Mesendoderm (in vitro differentiated cells): ENCODE data around the gene PTPRE.

Experiments used
- DNase-seq: peaks from one replicate; pipeline ENCODE4 v3.0.0; 2013
- H2AK5ac ChIP-seq: 2 replicates; pipeline ENCODE4 v1.6.1; 2013; ENCODE audit warnings: low read length, inconsistent platforms
- H2BK120ac ChIP-seq: 2 replicates; pipeline ENCODE4 v1.6.1; 2013; ENCODE audit warnings: low read depth, mild to moderate bottlenecking, low read length, moderate library complexity, mixed read lengths
- H2BK15ac ChIP-seq: replicated peaks from 2 replicates; pipeline ENCODE4 v1.6.1; 2013; ENCODE audit warnings: low read depth, mild to moderate bottlenecking, moderate library complexity
- H2BK5ac ChIP-seq: 2 replicates; pipeline ENCODE4 v1.6.1; 2013; ENCODE audit warnings: low read length, inconsistent platforms
- H3K18ac ChIP-seq: 2 replicates; pipeline ENCODE4 v1.6.1; 2013; ENCODE audit warnings: mild to moderate bottlenecking, low read length, mixed read lengths
- H3K23ac ChIP-seq: one replicate; pipeline ENCODE4 v1.6.1; 2013; ENCODE audit warnings: low read length
- H3K27ac ChIP-seq: 2 replicates; pipeline ENCODE4 v1.5.1; 2013; ENCODE audit warnings: low read depth, mild to moderate bottlenecking, inconsistent platforms, low read length, moderate library complexity
- H3K27me3 ChIP-seq: 2 replicates; pipeline ENCODE4 v1.6.1; 2013; ENCODE audit warnings: low read length, control low read depth, mild to moderate bottlenecking, inconsistent platforms; ENCODE audit not compliant: insufficient read depth, poor library complexity
- H3K36me3 ChIP-seq: 2 replicates; pipeline ENCODE4 v1.6.1; 2013; ENCODE audit warnings: low read length, inconsistent platforms; ENCODE audit not compliant: control insufficient read depth, insufficient read depth
- H3K4ac ChIP-seq: one replicate; pipeline ENCODE4 v1.6.1; 2013; ENCODE audit warnings: low read depth, mild to moderate bottlenecking, low read length, moderate library complexity
- H3K4me1 ChIP-seq: 2 replicates; pipeline ENCODE4 v1.6.1; 2013; ENCODE audit warnings: low read depth, low read length, inconsistent platforms; ENCODE audit not compliant: control insufficient read depth
- H3K4me2 ChIP-seq: 2 replicates; pipeline ENCODE4 v1.6.1; 2013; ENCODE audit warnings: low read length
- H3K4me3 ChIP-seq: 2 replicates; pipeline ENCODE4 v1.5.1; 2013; ENCODE audit warnings: mild to moderate bottlenecking, low read length
- H3K56ac ChIP-seq: one replicate; pipeline ENCODE4 v1.6.1; 2013; ENCODE audit warnings: low read length
- H3K79me1 ChIP-seq: 2 replicates; pipeline ENCODE4 v1.6.1; 2013; ENCODE audit warnings: low read length, inconsistent platforms
- H3K79me2 ChIP-seq: 2 replicates; pipeline ENCODE4 v1.6.1; 2013; ENCODE audit warnings: mild to moderate bottlenecking, low read length; ENCODE audit not compliant: control insufficient read depth, insufficient read depth
- H3K9ac ChIP-seq: 2 replicates; pipeline ENCODE4 v1.6.1; 2013; ENCODE audit warnings: low read length, inconsistent platforms
- H4K5ac ChIP-seq: one replicate; pipeline ENCODE4 v1.6.1; 2013; ENCODE audit warnings: low read length
- H4K8ac ChIP-seq: one replicate; pipeline ENCODE4 v1.6.1; 2013; ENCODE audit warnings: low read depth, mild to moderate bottlenecking, control low read depth, low read length, moderate library complexity
- WGBS: extraction: QIAGEN DNeasy Blood & Tissue Kit; methylation state at CpG from one replicate; pipeline ENCODE4 v1.1.7; 2013; ENCODE audit warnings: low lambda C conversion rate, missing lambda C conversion rate; ENCODE audit not compliant: insufficient coverage; ENCODE audit errors: extremely low coverage; 5-methylcytosine and 5-hydroxymethylcytosine counted together

Gene PTPRE

DNA sequence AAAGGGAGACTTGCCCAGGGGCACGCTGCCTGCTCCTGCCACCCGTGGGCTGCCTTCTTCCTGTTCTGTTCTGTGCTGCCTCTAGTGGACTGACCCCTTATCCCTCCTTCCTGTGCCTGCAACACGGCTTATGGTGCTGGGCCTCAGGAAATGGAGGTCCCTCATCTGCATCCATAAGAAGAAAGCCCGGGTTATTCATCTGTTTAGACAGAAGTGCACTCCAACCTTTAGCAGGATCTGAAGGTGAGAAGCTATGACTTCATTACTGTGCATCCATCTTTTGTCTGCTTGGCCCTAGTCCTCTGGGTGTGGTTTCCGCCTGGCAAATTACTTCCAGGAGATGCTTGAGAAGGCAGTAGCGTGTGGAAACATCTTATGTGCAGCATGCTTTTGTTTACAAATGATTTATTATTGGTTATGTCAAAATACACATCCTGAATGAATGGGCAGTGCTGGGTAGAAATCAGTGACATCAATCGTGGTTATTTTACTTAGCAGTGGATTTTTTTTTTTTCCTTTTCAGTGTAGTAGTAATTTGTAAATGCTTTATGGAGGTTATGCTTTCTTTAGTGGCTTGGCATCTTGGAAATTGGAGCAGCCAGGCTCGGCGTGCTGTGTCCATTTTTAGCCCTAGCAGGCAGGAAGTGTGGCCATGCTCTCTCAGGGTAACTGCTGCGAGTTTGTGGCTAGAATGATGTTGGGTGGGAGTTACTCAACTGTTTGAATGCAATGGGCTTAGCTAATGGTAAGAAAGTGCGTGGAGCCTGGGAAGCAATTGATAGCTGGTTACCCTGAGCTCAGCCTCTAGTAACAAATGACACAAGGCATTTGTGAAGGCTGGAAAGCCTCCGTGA is 12.7 kb downstream of the PTPRE start:
- Histone ChIP-seq H2BK15ac (no peak overlapping the region), H3K27me3 (no peaks in the 10 kb centered on the region), H3K56ac (no peak overlapping the region), H3K79me2 (no peaks in the 10 kb centered on the region), H3K27ac (no peak overlapping the region), H3K36me3 (no peaks in the 10 kb centered on the region), H3K4ac (no peak overlapping the region), H3K18ac (no peak overlapping the region), H2BK5ac (no peak overlapping the region), H3K9ac (no peak overlapping the region), H2AK5ac (no peak overlapping the region), H3K23ac (no peak overlapping the region), H4K5ac (no peak overlapping the region), H3K4me2 (no peak overlapping the region), H2BK120ac (no peak overlapping the region), H3K4me3 (no peak overlapping the region), H3K4me1 (no peaks in the 10 kb centered on the region), H3K79me1 (no peaks in the 10 kb centered on the region), H4K8ac (no peak overlapping the region)
- peak; percentile 53 for DNase-seq
- no CpG with 5 or more reads among the region's 12 CpGs for WGBS

DNA sequence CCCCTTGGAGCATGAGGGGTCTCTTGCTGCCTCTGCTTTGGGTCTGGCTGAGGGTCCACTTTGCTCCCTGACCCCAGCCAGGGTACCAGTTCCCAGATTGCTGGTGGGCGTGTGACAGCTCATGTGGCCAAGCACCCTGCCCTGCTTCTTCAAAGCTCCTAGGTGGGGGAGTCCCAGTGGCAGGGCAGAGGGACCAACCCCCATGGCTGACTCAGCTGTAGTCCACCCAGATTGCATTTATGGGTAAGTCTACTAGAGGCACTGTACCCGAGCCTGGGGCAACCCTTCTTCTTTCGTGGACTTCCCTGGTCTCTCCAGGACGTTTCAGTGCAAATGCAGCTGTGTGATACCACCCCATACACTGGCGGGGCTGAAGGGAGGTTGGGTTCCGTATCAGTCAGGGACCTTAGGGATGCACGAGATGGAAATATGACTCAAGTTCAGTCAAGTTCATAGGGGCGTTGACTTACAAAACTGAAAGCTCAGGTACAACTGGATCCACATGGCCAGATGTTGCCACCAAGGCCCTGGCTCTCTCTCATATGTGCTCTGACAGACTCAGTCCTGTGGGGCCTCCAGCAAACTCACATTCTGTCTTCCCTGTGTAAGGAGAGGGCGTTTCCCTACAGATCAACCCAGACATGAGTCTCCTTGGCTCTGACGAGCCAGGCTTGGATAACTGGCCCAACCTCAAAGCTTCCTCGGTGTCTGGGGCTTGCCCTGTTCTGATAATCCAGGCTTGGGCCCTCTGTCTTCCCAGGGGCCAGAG is 13.6 kb downstream of the PTPRE start:
- H2BK120ac ChIP-seq = no peak overlapping the region
- no peak overlapping the region for H4K5ac ChIP-seq
- no peaks in the 10 kb centered on the region for H3K79me1 ChIP-seq
- no peak overlapping the region for H4K8ac ChIP-seq
- H3K9ac ChIP-seq = no peak overlapping the region
- no peak overlapping the region for H3K23ac ChIP-seq
- no peak overlapping the region for H3K4me2 ChIP-seq
- DNase-seq = no peak
- no peaks in the 10 kb centered on the region for H3K36me3 ChIP-seq
- H2AK5ac ChIP-seq = no peak overlapping the region
- no peak overlapping the region for H3K56ac ChIP-seq
- no peak overlapping the region for H2BK5ac ChIP-seq
- no peak overlapping the region for H3K18ac ChIP-seq
- H3K4ac ChIP-seq = no peak overlapping the region
- no peak overlapping the region for H3K27ac ChIP-seq
- H3K27me3 ChIP-seq = no peaks in the 10 kb centered on the region
- no peak overlapping the region for H2BK15ac ChIP-seq
- no peaks in the 10 kb centered on the region for H3K79me2 ChIP-seq
- H3K4me3 ChIP-seq = no peak overlapping the region
- no peaks in the 10 kb centered on the region for H3K4me1 ChIP-seq
- no CpG with 5 or more reads among the region's 11 CpGs for WGBS

GRCh38 chr10:127921075-127921752 is 14.3 kb downstream of the PTPRE start:
- Histone ChIP-seq H3K4ac (no peak overlapping the region), H3K79me2 (no peaks in the 10 kb centered on the region), H3K27me3 (no peaks in the 10 kb centered on the region), H3K18ac (no peak overlapping the region), H2BK120ac (no peak overlapping the region), H2BK15ac (no peak overlapping the region), H3K4me1 (no peaks in the 10 kb centered on the region), H4K8ac (no peak overlapping the region), H3K4me3 (no peak overlapping the region), H3K9ac (no peak overlapping the region), H2BK5ac (no peak overlapping the region), H3K27ac (no peak overlapping the region), H2AK5ac (no peak overlapping the region), H3K79me1 (no peaks in the 10 kb centered on the region), H3K4me2 (no peak overlapping the region), H3K23ac (no peak overlapping the region), H4K5ac (no peak overlapping the region), H3K56ac (no peak overlapping the region), H3K36me3 (no peaks in the 10 kb centered on the region)
- no CpG with 5 or more reads among the region's 11 CpGs for WGBS
- DNase-seq = no peak

GRCh38 chr10:127921753-127922145 is 14.8 kb downstream of the PTPRE start:
- no CpG with 5 or more reads among the region's 2 CpGs for WGBS
- Histone ChIP-seq H2BK5ac (no peak overlapping the region), H3K4me1 (no peaks in the 10 kb centered on the region), H3K27me3 (no peaks in the 10 kb centered on the region), H2BK15ac (no peak overlapping the region), H3K36me3 (no peaks in the 10 kb centered on the region), H3K4me3 (no peak overlapping the region), H3K4me2 (no peak overlapping the region), H2BK120ac (no peak overlapping the region), H3K79me1 (no peaks in the 10 kb centered on the region), H3K4ac (no peak overlapping the region), H4K5ac (no peak overlapping the region), H3K23ac (no peak overlapping the region), H2AK5ac (no peak overlapping the region), H4K8ac (no peak overlapping the region), H3K18ac (no peak overlapping the region), H3K79me2 (no peaks in the 10 kb centered on the region), H3K9ac (no peak overlapping the region), H3K27ac (no peak overlapping the region), H3K56ac (no peak overlapping the region)
- no peak for DNase-seq

DNA sequence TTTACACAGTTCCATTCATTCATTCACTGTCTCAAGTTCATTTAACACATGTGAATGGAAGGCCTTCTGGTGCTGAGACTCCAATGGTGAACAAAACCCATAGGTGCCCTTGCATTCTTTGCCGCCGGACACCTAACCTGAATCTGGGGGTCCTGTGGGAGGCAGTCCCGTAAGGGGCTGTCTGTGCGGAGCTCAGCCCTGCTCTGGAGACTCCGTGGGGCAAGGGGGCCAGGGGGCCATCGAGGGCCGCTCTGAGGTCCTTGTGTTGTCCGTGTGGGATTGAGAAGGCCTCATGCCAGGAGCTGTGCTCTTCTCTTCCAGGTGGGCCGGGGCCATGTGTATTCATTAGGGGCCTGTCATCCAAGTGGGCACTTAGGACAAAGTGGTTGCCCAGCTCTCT is 15.3 kb downstream of the PTPRE start:
- Histone ChIP-seq H3K79me1 (no peaks in the 10 kb centered on the region), H3K36me3 (no peaks in the 10 kb centered on the region), H3K18ac (no peak overlapping the region), H3K56ac (no peak overlapping the region), H3K4me1 (no peaks in the 10 kb centered on the region), H4K8ac (no peak overlapping the region), H2BK5ac (no peak overlapping the region), H3K9ac (no peak overlapping the region), H3K27ac (no peak overlapping the region), H2AK5ac (no peak overlapping the region), H2BK120ac (no peak overlapping the region), H3K4ac (no peak overlapping the region), H4K5ac (no peak overlapping the region), H2BK15ac (no peak overlapping the region), H3K4me2 (no peak overlapping the region), H3K27me3 (no peaks in the 10 kb centered on the region), H3K79me2 (no peaks in the 10 kb centered on the region), H3K4me3 (no peak overlapping the region), H3K23ac (no peak overlapping the region)
- no CpG with 5 or more reads among the region's 9 CpGs for WGBS
- DNase-seq = no peak
